Cerebellar nuclear complex (tissue), 1 donor: Measurements from ENCODE around the gene ENDOG.
"Not testable (repeated sequence)": the region's sequence is repeated elsewhere in the genome, so short reads cannot be mapped to it uniquely, and the experiment has no call there.

ENCODE experiments used
- DNase-seq, 2 experiments: peaks; one replicate each; lab custom pipeline; 2025; lab: John Stamatoyannopoulos, UW

ENDOG gene

GRCh38 chr9:128862401-128862851, 44.1 kb downstream of the ENDOG start:
- DNase-seq, result no peak

- DNase-seq, result no peak
Measured at GRCh38 chr9:128863647-128864046, 45.3 kb downstream of the ENDOG start.

- DNase-seq, result no peak
Measured at GRCh38 chr9:128870128-128870940, 52.0 kb downstream of the ENDOG start.

- not testable (repeated sequence) for DNase-seq
Measured at GRCh38 chr9:128870941-128871265, 52.6 kb downstream of the ENDOG start.
